NT2/D1 (cell line): ENCODE results near the gene TMEM9B.
"Not testable (repeated sequence)": the region's sequence is repeated elsewhere in the genome, so short reads cannot be mapped to it uniquely, and the experiment has no call there.

Experiments used
- DNase-seq: peaks from one replicate; pipeline ENCODE4 v3.0.0-alpha.2; 2011; ENCODE audit warnings: low read depth, low spot score
- H3K27me3 ChIP-seq: 2 replicates; pipeline ENCODE4 v1.6.0; 2011; ENCODE audit warnings: mild to moderate bottlenecking; ENCODE audit not compliant: insufficient read length, insufficient read depth
- H3K36me3 ChIP-seq: 2 replicates; pipeline ENCODE4 v1.6.1; 2011; ENCODE audit warnings: mild to moderate bottlenecking, low read length, mixed read lengths; ENCODE audit not compliant: insufficient read depth, insufficient read length
- H3K4me1 ChIP-seq: 2 replicates; pipeline ENCODE4 v1.5.1; 2011; ENCODE audit not compliant: insufficient read depth, insufficient read length
- H3K4me3 ChIP-seq: 2 replicates; pipeline ENCODE4 v1.5.1; 2011; ENCODE audit warnings: low read depth; ENCODE audit not compliant: insufficient read length
- H3K9ac ChIP-seq: 2 replicates; pipeline ENCODE4 v1.6.0; 2011; ENCODE audit warnings: low read depth; ENCODE audit not compliant: insufficient read length
- H3K9me3 ChIP-seq: 2 replicates; pipeline ENCODE4 v1.5.1; 2011; ENCODE audit warnings: mild to moderate bottlenecking, low read length; ENCODE audit not compliant: insufficient read depth
- SUZ12 ChIP-seq: IDR thresholded peaks from 2 replicates; pipeline ENCODE4 v1.6.1; 2011; ENCODE audit not compliant: insufficient read length, insufficient read depth; ENCODE audit errors: extremely low read depth
- YY1 ChIP-seq: IDR thresholded peaks from 2 replicates; pipeline ENCODE4 v1.6.1; 2011; ENCODE audit not compliant: insufficient read length, insufficient read depth
- ZNF274 ChIP-seq: IDR thresholded peaks from 2 replicates; pipeline ENCODE4 v1.6.1; 2011; ENCODE audit warnings: mild to moderate bottlenecking, low read depth, low read length

The TMEM9B gene

GRCh38 chr11:8987446-8987845 is 23.2 kb upstream of the TMEM9B start:
- H3K27me3 ChIP-seq, result no peaks in the 10 kb centered on the region
- no peaks in the 10 kb centered on the region for H3K4me1 ChIP-seq
- H3K9ac ChIP-seq, result no peak overlapping the region
- TF ChIP-seq SUZ12, result no peak
- TF ChIP-seq ZNF274, result no peak
- TF ChIP-seq YY1, result no peak
- DNase-seq, result no peak
- no peaks in the 10 kb centered on the region for H3K9me3 ChIP-seq
- peaks cover 10% of the 10 kb centered on the region for H3K36me3 ChIP-seq
- H3K4me3 ChIP-seq, result no peak overlapping the region

GRCh38 chr11:8986772-8987171 is 22.5 kb upstream of the TMEM9B start:
- DNase-seq, H3K4me3 ChIP-seq, H3K9ac ChIP-seq, H3K9me3 ChIP-seq, H3K27me3 ChIP-seq, H3K4me1 ChIP-seq: not testable (repeated sequence)
- peaks cover 10% of the 10 kb centered on the region for H3K36me3 ChIP-seq

- TF ChIP-seq SUZ12 (no peak), YY1 (no peak), ZNF274 (no peak)
- Histone ChIP-seq H3K4me1 (no peaks in the 10 kb centered on the region), H3K9ac (no peak overlapping the region), H3K36me3 (peaks cover 10% of the 10 kb centered on the region), H3K4me3 (no peak overlapping the region), H3K27me3 (no peaks in the 10 kb centered on the region), H3K9me3 (no peaks in the 10 kb centered on the region)
- no peak for DNase-seq
Measured at GRCh38 chr11:8985462-8985861, 21.2 kb upstream of the TMEM9B start.

GRCh38 chr11:8983552-8983951 is 19.3 kb upstream of the TMEM9B start:
- no peak for TF ChIP-seq YY1
- no peak for TF ChIP-seq SUZ12
- no peak for TF ChIP-seq ZNF274
- no peak overlapping the region for H3K9ac ChIP-seq
- no peaks in the 10 kb centered on the region for H3K9me3 ChIP-seq
- no peaks in the 10 kb centered on the region for H3K27me3 ChIP-seq
- DNase-seq, result no peak
- H3K4me3 ChIP-seq, result no peak overlapping the region
- H3K4me1 ChIP-seq, result no peaks in the 10 kb centered on the region
- peaks cover 10% of the 10 kb centered on the region for H3K36me3 ChIP-seq

GRCh38 chr11:8980485-8980884 is 16.2 kb upstream of the TMEM9B start:
- Histone ChIP-seq H3K4me1 (no peaks in the 10 kb centered on the region), H3K27me3 (no peaks in the 10 kb centered on the region), H3K9ac (no peak overlapping the region), H3K36me3 (peaks cover 7% of the 10 kb centered on the region), H3K9me3 (no peaks in the 10 kb centered on the region), H3K4me3 (no peak overlapping the region)
- no peak for DNase-seq
- no peak for TF ChIP-seq YY1

GRCh38 chr11:8979365-8979764 is 15.1 kb upstream of the TMEM9B start:
- not testable (repeated sequence) for H3K4me1 ChIP-seq, H3K9me3 ChIP-seq, H3K4me3 ChIP-seq, H3K27me3 ChIP-seq, H3K9ac ChIP-seq, DNase-seq, H3K36me3 ChIP-seq

- Histone ChIP-seq H3K4me1 (no peaks in the 10 kb centered on the region), H3K27me3 (no peaks in the 10 kb centered on the region), H3K36me3 (no peaks in the 10 kb centered on the region), H3K4me3 (no peak overlapping the region), H3K9me3 (no peaks in the 10 kb centered on the region), H3K9ac (no peak overlapping the region)
- DNase-seq, result no peak
- TF ChIP-seq ZNF274, result no peak
- TF ChIP-seq SUZ12, result no peak
- TF ChIP-seq YY1, result no peak
Measured at GRCh38 chr11:8973121-8973520, 8.9 kb upstream of the TMEM9B start.

- no peaks in the 10 kb centered on the region for H3K27me3 ChIP-seq
- H3K4me1 ChIP-seq, result no peaks in the 10 kb centered on the region
- DNase-seq, result no peak
- H3K9ac ChIP-seq, result no peak overlapping the region
- TF ChIP-seq YY1, result no peak
- TF ChIP-seq ZNF274, result no peak
- no peak for TF ChIP-seq SUZ12
- no peak overlapping the region for H3K4me3 ChIP-seq
- no peaks in the 10 kb centered on the region for H3K9me3 ChIP-seq
- no peaks in the 10 kb centered on the region for H3K36me3 ChIP-seq
Measured at GRCh38 chr11:8971924-8972316, 7.7 kb upstream of the TMEM9B start.
